ENCODE measurements around the gene FGL2. TPM values are rescaled to one million over a fixed set of nuclear protein-coding genes. Genes with fewer than 3 reads are reported as not detected.
A peak's percentile ranks its signal among the peaks of the same experiment; 100 is the strongest.

The FGL2 gene
- total RNA-seq, 2 experiments from 2014 or later, result 0.16 TPM

- ATAC-seq, result no peak
- no peak overlapping the region for H3K4me3 Mint-ChIP-seq
- ChIA-PET CTCF (no interaction called here), POLR2A (no interaction called here)
- H3K4me1 Mint-ChIP-seq, result no peaks in the 10 kb centered on the region
- no peaks in the 10 kb centered on the region for H3K27me3 Mint-ChIP-seq
- H3K9me3 Mint-ChIP-seq (ENCODE audit: low read depth), result peaks cover 24% of the 10 kb centered on the region
- DNase-seq, result no peak
- intact Hi-C loops (cut with DNase I, micrococcal nuclease), result no loop called here
- no peak overlapping the region for H3K27ac Mint-ChIP-seq
- H3K36me3 Mint-ChIP-seq (ENCODE audit: low read depth), result peaks cover 11% of the 10 kb centered on the region
Measured at GRCh38 chr7:77208416-77208815, 8.8 kb upstream of the FGL2 start.

- no peak for DNase-seq
- ChIA-PET CTCF (interaction anchor here (0.6 to 1.4 kb wide), 2 partner anchors 42 to 111 kb away, joined by 3 to 4 read pairs; no protein-coding TSS in a partner anchor), POLR2A (no interaction called here)
- Mint-ChIP-seq H3K4me3 (no peak overlapping the region), H3K27me3 (no peaks in the 10 kb centered on the region), H3K36me3 (ENCODE audit: low read depth) (peaks cover 10% of the 10 kb centered on the region), H3K27ac (no peak overlapping the region), H3K9me3 (ENCODE audit: low read depth) (peaks cover 20% of the 10 kb centered on the region), H3K4me1 (peaks cover 2% of the 10 kb centered on the region)
- intact Hi-C loops (cut with DNase I, micrococcal nuclease), result no loop called here
- ATAC-seq, result no peak
Measured at GRCh38 chr7:77205706-77206105, 6.1 kb upstream of the FGL2 start.

- H3K36me3 Mint-ChIP-seq (ENCODE audit: low read depth), result no peaks in the 10 kb centered on the region
- no peak overlapping the region for H3K4me3 Mint-ChIP-seq
- CTCF ChIA-PET, result interaction anchor here (1.7 kb wide), 1 partner anchor 9 kb away, joined by 4 read pairs; no protein-coding TSS in a partner anchor
- intact Hi-C loops (cut with DNase I, micrococcal nuclease), result no loop called here
- no peak overlapping the region for H3K27ac Mint-ChIP-seq
- DNase-seq, result no peak
- POLR2A ChIA-PET, result no interaction called here
- H3K27me3 Mint-ChIP-seq, result no peaks in the 10 kb centered on the region
- peaks cover 25% of the 10 kb centered on the region for H3K4me1 Mint-ChIP-seq
- H3K9me3 Mint-ChIP-seq (ENCODE audit: low read depth), result no peaks in the 10 kb centered on the region
- peak; percentile 63 for ATAC-seq
Measured at GRCh38 chr7:77202481-77202976, 2.9 kb upstream of the FGL2 start.

- Mint-ChIP-seq H3K4me1 (peaks cover 25% of the 10 kb centered on the region), H3K9me3 (ENCODE audit: low read depth) (no peaks in the 10 kb centered on the region), H3K36me3 (ENCODE audit: low read depth) (no peaks in the 10 kb centered on the region), H3K27ac (no peak overlapping the region), H3K27me3 (no peaks in the 10 kb centered on the region), H3K4me3 (no peak overlapping the region)
- intact Hi-C loops (cut with DNase I, micrococcal nuclease), result no loop called here
- ATAC-seq (no peak), DNase-seq (no peak)
- ChIA-PET CTCF (interaction anchor here (0.7 kb wide), 1 partner anchor 12 kb away, joined by 3 read pairs; no protein-coding TSS in a partner anchor), POLR2A (no interaction called here)
Measured at GRCh38 chr7:77200542-77200941, 923 bp upstream of the FGL2 start.

- CTCF ChIA-PET, result interaction anchor here (1.0 kb wide), 1 partner anchor 50 kb away, joined by 3 read pairs; no protein-coding TSS in a partner anchor
- H3K27ac Mint-ChIP-seq, result no peak overlapping the region
- H3K27me3 Mint-ChIP-seq, result no peaks in the 10 kb centered on the region
- no peak for ATAC-seq
- DNase-seq, result no peak
- H3K9me3 Mint-ChIP-seq (ENCODE audit: low read depth), result no peaks in the 10 kb centered on the region
- intact Hi-C loops (cut with DNase I, micrococcal nuclease), result no loop called here
- no peak overlapping the region for H3K4me3 Mint-ChIP-seq
- POLR2A ChIA-PET, result no interaction called here
- H3K36me3 Mint-ChIP-seq (ENCODE audit: low read depth), result no peaks in the 10 kb centered on the region
- peaks cover 37% of the 10 kb centered on the region for H3K4me1 Mint-ChIP-seq
Measured at GRCh38 chr7:77197141-77197540, 2.5 kb downstream of the FGL2 start.

GRCh38 chr7:77188731-77189437 is 10.7 kb downstream of the FGL2 start:
- intact Hi-C loops (cut with DNase I, micrococcal nuclease), result no loop called here
- no peak overlapping the region for H3K4me3 Mint-ChIP-seq
- ATAC-seq, result no peak
- ChIA-PET POLR2A (no interaction called here), CTCF (no interaction called here)
- H3K27me3 Mint-ChIP-seq, result no peaks in the 10 kb centered on the region
- peaks cover 12% of the 10 kb centered on the region for H3K4me1 Mint-ChIP-seq
- no peak overlapping the region for H3K27ac Mint-ChIP-seq
- no peaks in the 10 kb centered on the region for H3K9me3 Mint-ChIP-seq (ENCODE audit: low read depth)
- no peak for DNase-seq
- H3K36me3 Mint-ChIP-seq (ENCODE audit: low read depth), result no peaks in the 10 kb centered on the region

GRCh38 chr7:77185866-77186265 is 13.8 kb downstream of the FGL2 start:
- Mint-ChIP-seq H3K27me3 (no peaks in the 10 kb centered on the region), H3K9me3 (ENCODE audit: low read depth) (no peaks in the 10 kb centered on the region), H3K4me1 (no peaks in the 10 kb centered on the region), H3K4me3 (no peak overlapping the region), H3K36me3 (ENCODE audit: low read depth) (no peaks in the 10 kb centered on the region), H3K27ac (no peak overlapping the region)
- CTCF ChIA-PET, result no interaction called here
- ATAC-seq, result no peak
- no peak for DNase-seq
- POLR2A ChIA-PET, result no interaction called here
- intact Hi-C loops (cut with DNase I, micrococcal nuclease), result no loop called here

- Mint-ChIP-seq H3K27ac (no peak overlapping the region), H3K4me3 (no peak overlapping the region), H3K4me1 (no peaks in the 10 kb centered on the region), H3K27me3 (no peaks in the 10 kb centered on the region), H3K9me3 (ENCODE audit: low read depth) (no peaks in the 10 kb centered on the region), H3K36me3 (ENCODE audit: low read depth) (no peaks in the 10 kb centered on the region)
- intact Hi-C loops (cut with DNase I, micrococcal nuclease), result no loop called here
- CTCF ChIA-PET, result no interaction called here
- DNase-seq (no peak), ATAC-seq (no peak)
- POLR2A ChIA-PET, result no interaction called here
Measured at GRCh38 chr7:77184990-77185389, 14.6 kb downstream of the FGL2 start.

- H3K27ac Mint-ChIP-seq, result no peak overlapping the region
- intact Hi-C loops (cut with DNase I, micrococcal nuclease), result no loop called here
- ATAC-seq (no peak), DNase-seq (no peak)
- H3K4me1 Mint-ChIP-seq, result no peaks in the 10 kb centered on the region
- ChIA-PET CTCF (no interaction called here), POLR2A (no interaction called here)
- no peak overlapping the region for H3K4me3 Mint-ChIP-seq
- H3K27me3 Mint-ChIP-seq, result no peaks in the 10 kb centered on the region
- H3K36me3 Mint-ChIP-seq (ENCODE audit: low read depth), result no peaks in the 10 kb centered on the region
- no peaks in the 10 kb centered on the region for H3K9me3 Mint-ChIP-seq (ENCODE audit: low read depth)
Measured at GRCh38 chr7:77184463-77184862, 15.2 kb downstream of the FGL2 start.

- intact Hi-C loops (cut with DNase I, micrococcal nuclease), result no loop called here
- no peaks in the 10 kb centered on the region for H3K4me1 Mint-ChIP-seq
Measured at GRCh38 chr7:77182261-77182660, 17.4 kb downstream of the FGL2 start.

GRCh38 chr7:77181734-77182133 is 17.9 kb downstream of the FGL2 start:
- CTCF ChIA-PET, result no interaction called here
- POLR2A ChIA-PET, result no interaction called here
- no peaks in the 10 kb centered on the region for H3K36me3 Mint-ChIP-seq (ENCODE audit: low read depth)
- intact Hi-C loops (cut with DNase I, micrococcal nuclease), result no loop called here
- no peak overlapping the region for H3K4me3 Mint-ChIP-seq
- DNase-seq (no peak), ATAC-seq (no peak)
- H3K27ac Mint-ChIP-seq, result no peak overlapping the region
- H3K27me3 Mint-ChIP-seq, result no peaks in the 10 kb centered on the region
- H3K4me1 Mint-ChIP-seq, result no peaks in the 10 kb centered on the region
- no peaks in the 10 kb centered on the region for H3K9me3 Mint-ChIP-seq (ENCODE audit: low read depth)

More at GRCh38 chr7:77182261-77182660, 17.4 kb downstream of the FGL2 start:
- DNase-seq (no peak), ATAC-seq (no peak)
- CTCF ChIA-PET, result no interaction called here
- Mint-ChIP-seq H3K4me3 (no peak overlapping the region), H3K27me3 (no peaks in the 10 kb centered on the region), H3K36me3 (ENCODE audit: low read depth) (no peaks in the 10 kb centered on the region), H3K27ac (no peak overlapping the region), H3K9me3 (ENCODE audit: low read depth) (no peaks in the 10 kb centered on the region)
- POLR2A ChIA-PET, result no interaction called here

- Mint-ChIP-seq H3K9me3 (ENCODE audit: low read depth) (no peaks in the 10 kb centered on the region), H3K36me3 (ENCODE audit: low read depth) (no peaks in the 10 kb centered on the region), H3K4me1 (no peaks in the 10 kb centered on the region), H3K27ac (no peak overlapping the region), H3K27me3 (no peaks in the 10 kb centered on the region), H3K4me3 (no peak overlapping the region)
- intact Hi-C loops (cut with DNase I, micrococcal nuclease), result no loop called here
- POLR2A ChIA-PET, result no interaction called here
- CTCF ChIA-PET, result no interaction called here
- ATAC-seq (no peak), DNase-seq (no peak)
Measured at GRCh38 chr7:77181015-77181595, 18.5 kb downstream of the FGL2 start.
